ENCODE data around the gene CCDC87.
"Not testable (repeated sequence)": the region's sequence is repeated elsewhere in the genome, so short reads cannot be mapped to it uniquely, and the experiment has no call there.

CCDC87 gene

DNA sequence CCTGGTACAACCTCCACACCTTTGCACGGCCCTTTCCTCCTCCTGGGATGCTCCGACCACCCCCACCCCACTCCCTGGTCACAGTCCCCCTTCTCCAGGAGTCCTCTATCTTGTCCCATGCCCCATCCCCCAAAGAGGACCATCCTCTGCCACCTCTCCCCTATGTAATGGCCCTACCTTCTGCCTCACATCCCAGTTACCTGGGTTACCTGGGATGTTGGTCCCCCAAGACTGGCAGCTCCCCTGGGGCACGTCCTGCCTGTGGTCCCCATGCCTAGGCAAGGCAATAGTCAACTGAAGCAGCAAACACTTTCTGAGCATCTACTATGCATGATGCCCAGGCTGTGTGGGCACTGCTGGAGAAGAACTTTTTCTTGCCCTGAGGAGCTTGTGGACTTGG, 37.4 kb downstream of the CCDC87 start:
- no peak for FAIRE-seq
- DNase-seq (ENCODE audit: low spot score), result no peak

DNA sequence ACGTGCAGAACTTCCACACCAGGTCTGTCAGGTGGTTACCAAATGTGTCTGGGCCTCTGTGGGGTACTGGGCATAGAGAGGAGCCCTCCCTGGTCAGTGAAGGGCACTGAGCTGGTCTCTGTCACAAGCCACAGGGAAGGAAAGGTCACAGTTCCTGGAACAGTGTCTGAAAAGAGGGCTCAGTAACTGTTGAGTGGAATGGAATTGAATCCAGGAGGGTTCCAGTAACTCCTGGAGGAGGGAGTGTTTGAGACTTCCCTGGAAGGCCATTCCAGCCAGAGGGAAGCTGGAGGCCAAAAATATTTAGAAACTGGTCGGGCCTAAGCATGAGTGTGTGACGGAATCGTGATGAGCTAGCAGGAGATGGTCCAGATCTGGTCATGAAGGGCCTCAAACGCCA, 38.3 kb downstream of the CCDC87 start:
- FAIRE-seq, result no peak
- DNase-seq (ENCODE audit: low spot score), result no peak

DNA sequence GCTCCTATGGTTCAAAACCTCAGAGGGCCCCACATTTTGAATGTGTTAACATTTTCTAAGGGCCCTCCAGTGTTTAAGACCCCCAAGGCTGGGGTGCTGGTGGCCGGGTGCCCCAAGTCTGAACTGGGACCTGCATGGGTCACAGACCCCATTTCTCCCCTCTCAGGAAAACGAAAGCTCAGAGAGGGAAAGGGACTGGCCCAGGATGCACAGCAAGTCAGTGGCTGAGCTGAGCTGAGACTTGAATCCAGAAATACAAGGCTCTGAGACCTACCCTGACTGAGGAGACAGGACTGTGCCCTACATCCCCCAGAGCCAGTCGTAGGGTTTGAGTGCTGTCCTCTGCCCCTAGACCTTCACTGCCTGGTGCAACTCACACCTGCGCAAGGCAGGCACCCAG, 42.0 kb downstream of the CCDC87 start:
- FAIRE-seq (no peak), DNase-seq (ENCODE audit: low spot score) (no peak)

DNA sequence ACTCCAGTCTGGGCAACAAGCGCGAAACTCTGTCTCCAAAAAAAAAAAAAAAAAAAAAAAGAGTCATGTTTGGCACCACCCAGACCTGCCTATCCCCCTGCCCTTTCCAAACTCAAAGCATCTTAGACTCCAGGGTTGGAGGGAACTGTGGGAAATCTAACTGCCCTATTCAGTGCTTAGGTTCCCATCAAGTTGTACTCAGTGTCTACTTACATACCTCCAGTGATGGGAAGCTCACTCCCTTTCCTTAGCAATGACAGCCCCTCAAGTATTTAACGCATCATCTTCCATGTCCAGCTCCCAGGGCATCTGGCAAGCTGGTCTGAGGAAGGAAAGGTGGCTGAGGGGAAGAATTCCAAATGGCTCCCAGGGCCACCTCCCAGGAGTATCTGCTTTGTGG, 43.2 kb downstream of the CCDC87 start:
- no peak for DNase-seq (ENCODE audit: low spot score)
- no peak for FAIRE-seq

DNA sequence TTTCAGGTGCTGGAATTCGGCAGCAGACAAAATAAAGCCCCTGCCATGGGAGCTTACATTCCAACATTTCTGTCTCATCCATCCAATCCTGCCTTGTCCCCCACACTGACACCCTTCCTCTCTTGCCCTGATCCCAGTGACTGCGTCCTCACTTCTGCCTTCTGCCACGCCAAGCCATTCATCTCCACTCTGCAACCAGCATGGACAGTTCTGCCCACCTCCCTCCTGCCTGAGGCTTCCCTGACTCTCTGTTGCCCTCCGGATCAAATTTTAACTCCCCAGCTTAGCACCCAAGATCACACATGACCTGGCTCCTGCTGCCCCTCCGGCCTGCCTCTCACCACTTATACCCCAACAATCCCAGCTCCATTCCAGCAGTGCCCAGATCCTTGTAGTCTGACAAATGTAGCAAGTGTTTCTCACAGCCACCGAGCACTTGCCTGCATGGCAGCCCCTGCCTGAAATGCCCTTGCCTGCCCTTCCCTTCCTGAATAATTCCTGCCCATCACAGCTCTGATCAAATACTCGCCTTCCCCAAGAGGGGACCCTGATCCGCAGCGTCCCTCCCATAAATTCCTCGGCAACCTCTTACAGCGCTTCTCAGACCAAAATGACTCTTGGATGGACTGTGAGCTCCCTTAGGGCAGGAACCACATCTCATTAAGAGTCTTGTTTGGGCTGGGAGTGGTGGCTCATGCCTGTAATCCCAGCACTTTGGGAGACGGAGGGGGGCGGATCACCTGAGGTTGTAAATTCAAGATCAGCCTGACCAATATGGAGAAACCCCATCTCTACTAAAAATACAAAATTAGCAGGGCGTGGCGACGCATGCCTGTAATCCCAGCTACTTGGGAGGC, 43.9 kb downstream of the CCDC87 start:
- DNase-seq (ENCODE audit: low spot score) (no peak), FAIRE-seq (no peak)

DNA sequence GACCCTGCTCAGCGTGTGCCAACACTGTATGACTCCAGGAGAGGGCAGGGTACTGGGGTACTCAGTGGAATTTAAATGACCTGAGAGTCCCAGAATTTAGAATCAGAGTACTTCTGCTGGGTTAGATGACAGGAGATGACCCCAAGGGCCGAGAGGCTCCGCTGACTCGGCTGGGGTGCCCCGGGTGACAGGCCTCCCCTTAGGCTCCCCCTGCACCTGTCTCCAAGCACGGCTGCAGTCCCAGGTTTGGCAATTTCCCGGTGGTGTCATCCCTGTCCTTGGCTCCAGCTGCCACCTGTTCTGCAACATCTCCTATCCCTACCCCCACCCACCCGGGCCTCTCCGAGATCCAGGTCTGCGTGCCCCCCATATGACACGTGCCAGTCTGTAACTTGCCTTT, 44.8 kb downstream of the CCDC87 start:
- FAIRE-seq (no peak), DNase-seq (ENCODE audit: low spot score) (no peak)

DNA sequence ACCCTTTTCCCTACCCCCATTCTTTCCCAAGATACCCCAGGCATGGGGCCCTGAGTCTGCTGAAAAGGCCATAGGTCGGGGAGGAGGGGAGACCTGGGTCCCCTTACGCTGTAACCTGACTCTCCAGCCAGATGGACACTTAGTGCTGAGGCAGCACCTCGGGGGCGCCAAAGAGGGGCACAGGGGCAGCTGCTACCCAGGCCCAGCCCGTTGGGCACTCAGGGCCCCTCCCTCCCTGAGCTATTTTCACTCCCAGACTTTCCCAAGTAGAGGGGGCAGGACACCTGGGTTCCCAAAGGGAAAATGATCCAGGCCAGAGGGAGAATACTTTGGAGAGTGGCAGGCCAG, 45.2 kb downstream of the CCDC87 start:
- FAIRE-seq (no peak), DNase-seq (ENCODE audit: low spot score) (no peak)

DNA sequence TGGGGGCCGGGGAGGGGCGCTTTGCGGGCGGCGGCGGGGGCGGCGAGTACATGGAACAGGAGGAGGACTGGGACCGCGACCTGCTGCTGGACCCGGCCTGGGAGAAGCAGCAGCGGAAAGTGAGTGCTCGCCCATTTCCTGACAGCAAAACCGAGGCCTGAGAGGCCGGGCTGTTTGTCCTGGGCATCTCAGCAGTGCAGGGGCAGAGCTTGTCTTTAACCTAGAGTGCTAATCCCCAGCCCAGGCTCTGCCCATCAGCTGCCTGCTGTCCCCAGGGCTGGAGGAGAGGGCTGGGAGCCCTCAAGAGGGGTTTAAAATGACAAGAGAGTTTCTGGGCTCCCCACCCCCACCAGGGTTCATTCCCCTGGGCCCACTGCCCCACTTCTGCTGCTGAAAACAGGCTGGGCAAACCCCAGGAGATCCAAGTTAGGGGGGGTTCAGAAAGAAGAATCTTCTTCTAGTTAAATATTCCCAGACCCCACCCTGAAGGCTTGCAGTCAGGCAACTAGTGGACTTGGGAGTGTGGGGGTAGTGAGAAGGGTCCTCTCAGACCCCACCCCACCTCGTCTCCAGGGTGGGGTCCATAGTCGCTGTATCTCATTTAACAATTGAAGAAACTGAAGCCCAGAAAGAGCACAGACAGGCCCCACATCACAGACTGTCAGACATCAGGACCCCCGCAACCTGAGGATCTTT, 45.7 kb downstream of the CCDC87 start:
- no peak for FAIRE-seq

DNA sequence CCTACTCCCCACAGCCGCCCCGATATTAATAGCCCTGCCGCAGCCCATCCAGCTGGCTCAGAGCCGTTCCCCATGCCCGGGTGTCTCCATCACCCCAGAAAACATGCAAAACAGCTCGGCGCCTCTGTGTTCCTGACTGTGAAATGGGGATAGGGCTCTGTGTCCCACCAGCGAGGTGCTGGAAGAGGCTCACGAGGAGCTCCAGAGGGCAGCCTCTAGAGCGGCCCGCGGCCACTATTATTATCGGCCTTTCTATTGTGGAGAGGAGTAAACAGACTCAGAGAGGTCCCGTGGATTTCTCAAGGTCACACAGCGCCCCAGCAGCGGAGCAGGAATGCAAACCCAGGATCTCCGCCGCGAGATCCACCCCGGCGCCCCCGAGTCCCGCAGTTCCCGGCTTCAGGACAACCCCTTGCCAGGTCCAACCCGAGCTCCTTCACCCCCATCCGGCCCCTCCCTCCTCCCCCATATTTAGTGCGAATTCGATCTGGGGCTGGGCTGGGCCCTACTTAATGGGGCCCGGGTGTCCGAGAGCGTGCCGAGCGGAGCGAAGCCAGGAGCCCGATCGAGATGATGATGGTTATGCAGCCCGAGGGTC, 46.4 kb downstream of the CCDC87 start, which contains the start of gene ACTN3:
Gene ACTN3, plus strand, starts transcription at position 536 of the 598 bp plus-strand sequence. Its CDS starts 35 bp downstream, at position 571.
- DNase-seq (ENCODE audit: low spot score), result no peak

More for the DNA sequence above, 45.7 kb downstream of the CCDC87 start:
- DNase-seq (ENCODE audit: low spot score), result no peak

DNA sequence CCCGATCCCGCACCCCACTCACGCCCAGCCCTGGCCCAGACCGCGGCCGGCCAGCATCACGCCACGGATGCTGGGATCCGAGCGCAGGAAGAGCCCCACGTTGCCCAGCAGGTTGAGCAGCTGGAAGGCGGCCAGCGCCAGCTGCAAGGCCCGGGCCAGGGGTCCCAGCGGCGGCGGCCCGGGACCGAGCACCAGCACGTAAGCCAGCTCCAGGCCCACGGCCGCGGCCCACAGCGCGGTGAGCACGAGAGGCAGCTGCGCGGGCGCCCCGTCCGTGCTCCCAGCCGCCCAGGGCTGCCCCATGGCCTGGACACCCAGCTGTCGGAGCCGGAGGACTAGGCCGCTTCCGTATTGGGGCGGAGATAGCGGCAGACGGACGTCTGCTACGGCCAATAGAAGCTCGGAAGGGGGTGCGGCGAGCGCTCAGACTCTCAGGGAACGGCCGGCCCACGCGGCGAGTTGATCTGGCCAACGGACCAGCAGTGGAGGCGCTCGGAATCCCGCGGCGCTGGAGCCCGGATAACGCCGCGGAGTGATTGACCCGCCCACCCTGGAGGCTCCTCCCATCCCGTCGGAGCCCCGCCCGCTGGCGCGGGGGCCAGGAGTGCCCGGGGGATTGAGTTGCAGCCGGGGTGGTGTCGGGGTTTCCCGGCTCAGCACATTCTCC, 47.0 kb downstream of the CCDC87 start, which contains the start of gene ZDHHC24:
Gene ZDHHC24, minus strand, starts transcription at position 348 of the 667 bp plus-strand sequence. Its CDS starts 45 bp downstream, at position 303.
- FAIRE-seq, result peak; percentile 80
- DNase-seq (ENCODE audit: low spot score), result peak; percentile 92

More for the DNA sequence above, 46.4 kb downstream of the CCDC87 start, which contains the start of gene ACTN3:
- no peak for FAIRE-seq

DNA sequence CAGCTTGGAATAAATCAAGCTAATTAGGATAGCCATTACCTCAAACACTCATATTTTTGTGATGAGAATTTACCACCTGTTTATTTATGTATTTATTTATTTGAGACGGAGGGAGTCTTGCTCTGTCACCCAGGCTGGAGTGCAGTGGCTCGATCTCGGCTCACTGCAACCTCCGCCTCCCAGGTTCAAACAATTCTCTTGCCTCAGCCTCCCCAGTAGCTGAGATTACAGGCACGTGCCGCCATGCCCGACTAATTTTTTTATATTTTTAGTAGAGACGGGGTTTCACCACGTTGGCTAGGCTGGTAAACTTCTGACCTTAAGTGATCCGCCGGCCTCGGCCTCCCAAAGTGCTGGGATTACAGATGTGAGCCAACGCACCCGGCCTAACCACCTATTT, 47.9 kb downstream of the CCDC87 start:
- not testable (repeated sequence) for FAIRE-seq; DNase-seq (ENCODE audit: low spot score)

DNA sequence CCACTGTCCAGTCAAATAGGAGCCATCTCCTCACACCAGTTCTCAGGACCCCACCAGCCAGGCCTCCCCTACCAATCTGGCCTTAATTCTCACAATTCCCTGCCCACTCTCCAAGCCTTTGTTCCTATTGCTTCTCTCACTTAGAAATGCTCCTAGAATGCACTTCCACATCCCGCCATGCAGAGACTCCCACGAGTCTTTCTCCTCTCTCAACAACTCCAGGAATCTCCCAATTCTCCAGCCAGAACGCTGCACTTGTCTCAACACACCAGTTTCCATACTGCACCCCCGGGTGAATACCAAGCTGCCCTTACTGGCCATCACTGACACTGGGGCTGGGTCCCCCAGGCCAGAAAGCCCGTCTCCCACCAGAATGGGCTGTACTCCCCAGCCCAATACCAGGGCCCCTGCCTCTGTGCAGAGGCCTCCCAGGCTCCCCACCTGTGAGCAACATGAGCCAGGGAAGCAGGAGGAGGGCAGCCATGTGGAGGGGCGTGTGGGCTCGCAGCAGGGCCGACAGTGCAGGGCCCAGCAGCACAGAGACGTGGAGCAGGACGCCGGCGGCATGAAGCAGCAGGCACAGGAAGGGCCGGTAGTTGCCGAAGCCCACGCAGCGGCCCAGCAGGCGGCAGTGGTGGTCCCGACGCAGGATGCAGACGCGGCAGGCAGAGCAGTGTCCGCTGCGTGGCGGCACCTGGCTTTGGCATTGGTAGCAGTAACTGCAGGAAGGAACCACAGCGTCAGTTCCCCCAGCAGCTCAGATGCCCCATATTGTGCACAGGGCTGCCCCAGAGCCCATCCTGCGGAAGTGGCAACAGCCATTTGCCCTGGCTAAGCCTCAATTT, 49.4 kb downstream of the CCDC87 start:
- FAIRE-seq (no peak), DNase-seq (ENCODE audit: low spot score) (no peak)

DNA sequence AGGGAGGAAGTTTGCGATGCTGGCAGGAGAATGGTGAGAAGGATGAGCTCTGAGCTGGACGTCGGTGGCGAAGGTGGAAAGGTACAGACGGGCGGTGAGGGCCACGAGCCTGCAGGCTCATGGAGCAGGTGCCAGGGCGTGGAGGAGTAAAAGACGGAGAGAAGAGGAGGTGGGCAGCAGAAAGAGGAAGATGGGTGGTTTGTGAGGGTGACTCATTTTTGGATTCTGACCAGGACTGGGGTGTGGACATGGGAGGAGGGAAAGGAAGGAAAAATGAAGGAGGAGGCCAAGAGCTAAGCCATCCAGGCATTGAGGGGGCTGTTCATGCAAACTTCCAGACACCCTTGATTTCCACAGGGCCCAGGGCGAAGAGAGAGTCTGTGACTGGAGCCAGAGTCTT, 50.5 kb downstream of the CCDC87 start:
- FAIRE-seq (no peak), DNase-seq (ENCODE audit: low spot score) (no peak)

DNA sequence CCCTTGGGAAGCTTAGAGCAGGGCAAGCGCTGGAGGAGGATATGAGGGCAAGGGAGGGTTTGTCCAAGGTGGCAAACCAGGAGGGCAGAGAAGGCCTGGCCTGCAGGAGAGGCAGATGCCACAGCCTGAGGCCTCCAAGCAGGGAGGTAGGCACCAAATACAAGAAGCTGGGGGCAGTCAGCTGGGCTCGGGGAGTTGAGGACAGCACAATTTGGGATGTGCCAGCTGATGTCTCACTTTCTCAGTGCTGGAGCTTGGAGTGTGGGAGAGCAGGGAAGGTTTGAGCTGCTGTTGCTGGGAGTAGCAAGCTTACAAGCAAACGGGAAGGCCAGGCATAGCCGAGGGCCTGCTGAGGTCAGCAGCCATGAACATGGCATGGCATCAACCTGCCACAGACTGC, 51.0 kb downstream of the CCDC87 start:
- no peak for DNase-seq (ENCODE audit: low spot score)
- no peak for FAIRE-seq

DNA sequence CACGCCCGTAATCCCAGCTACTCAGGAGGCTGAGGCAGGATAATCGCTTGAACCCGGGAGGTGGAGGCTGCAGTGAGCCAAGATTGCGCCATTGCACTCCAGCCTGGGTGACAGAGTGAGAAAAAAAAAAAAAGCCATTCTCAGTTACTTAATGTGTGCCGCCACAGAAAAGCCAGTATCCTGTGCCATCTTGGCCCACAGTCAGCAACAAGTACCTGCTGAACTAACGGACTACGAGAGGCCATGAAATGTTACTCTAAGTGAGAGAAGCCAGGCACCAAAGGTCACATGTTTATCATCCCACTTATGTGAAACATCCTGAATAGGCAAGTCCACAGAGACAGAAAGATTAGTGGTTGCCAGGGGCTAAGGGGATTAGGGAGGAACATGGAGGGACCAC, 52.3 kb downstream of the CCDC87 start:
- DNase-seq (ENCODE audit: low spot score); FAIRE-seq: not testable (repeated sequence)
